GM12874 (cell line): ENCODE data around the gene COQ10B.

Source experiments
- CTCF ChIP-seq: IDR thresholded peaks from 2 replicates; pipeline ENCODE4 v1.5.1; 2011; ENCODE audit warnings: low read depth, mild to moderate bottlenecking, control low read depth, low read length, moderate library complexity; ENCODE audit not compliant: insufficient read depth

The COQ10B gene

GRCh38 chr2:197480165-197481036 lies 27.0 kb downstream of the COQ10B start:
- no peak for TF ChIP-seq CTCF

- TF ChIP-seq CTCF = no peak
Measured at GRCh38 chr2:197486175-197486574, 32.8 kb downstream of the COQ10B start.

- no peak for TF ChIP-seq CTCF
Measured at GRCh38 chr2:197487385-197487784, 34.0 kb downstream of the COQ10B start.

- no peak for TF ChIP-seq CTCF
Measured at GRCh38 chr2:197495433-197496134, 42.2 kb downstream of the COQ10B start.

GRCh38 chr2:197496695-197497094 lies 43.3 kb downstream of the COQ10B start:
- no peak for TF ChIP-seq CTCF

GRCh38 chr2:197497326-197497725 lies 44.0 kb downstream of the COQ10B start:
- no peak for TF ChIP-seq CTCF

GRCh38 chr2:197498235-197498936 lies 45.0 kb downstream of the COQ10B start:
- TF ChIP-seq CTCF = no peak
